GM23248 (cell line): ENCODE measurements around the gene VDAC1. TPM values are rescaled to one million over a fixed set of nuclear protein-coding genes. Genes with fewer than 3 reads are reported as not detected.
"Not testable (repeated sequence)": the region's sequence is repeated elsewhere in the genome, so short reads cannot be mapped to it uniquely, and the experiment has no call there.

ENCODE experiments used
- DNase-seq: peaks from one replicate; pipeline ENCODE4 v3.0.0-alpha.2; 2015
- H2AFZ ChIP-seq: fragments of 200-600 bp; sonication (generic); 2 replicates; pipeline ENCODE4 v1.6.1; 2016; ENCODE audit warnings: antibody characterized with exemption
- H3F3A ChIP-seq: fragments of 200-600 bp; sonication (generic); 2 replicates; pipeline ENCODE4 v1.6.1; 2016; ENCODE audit warnings: mild to moderate bottlenecking, antibody characterized with exemption, mixed run types; ENCODE audit not compliant: insufficient read depth
- H3K27ac ChIP-seq: fragments of 200-600 bp; sonication (generic); 2 replicates; pipeline ENCODE4 v1.5.1; 2016; ENCODE audit warnings: mild to moderate bottlenecking
- H3K27me3 ChIP-seq: fragments of 200-600 bp; sonication (generic); replicated peaks from 2 replicates; pipeline ENCODE4 v1.6.1; 2016; ENCODE audit warnings: mild to moderate bottlenecking; ENCODE audit not compliant: insufficient read depth
- H3K36me3 ChIP-seq: fragments of 200-600 bp; sonication (generic); 2 replicates; pipeline ENCODE4 v1.6.1; 2016; ENCODE audit warnings: low read depth, mild to moderate bottlenecking
- H3K4me1 ChIP-seq: fragments of 200-600 bp; sonication (generic); 2 replicates; pipeline ENCODE4 v1.6.1; 2016; ENCODE audit warnings: mild to moderate bottlenecking; ENCODE audit not compliant: insufficient read depth
- H3K4me2 ChIP-seq: fragments of 200-600 bp; sonication (generic); one replicate; pipeline ENCODE4 v1.6.1; 2016; ENCODE audit warnings: mild to moderate bottlenecking; ENCODE audit not compliant: unreplicated experiment
- H3K4me3 ChIP-seq: fragments of 200-600 bp; sonication (generic); 2 replicates; pipeline ENCODE4 v1.5.1; 2016; ENCODE audit warnings: mild to moderate bottlenecking
- H3K79me2 ChIP-seq: fragments of 200-600 bp; sonication (generic); 2 replicates; pipeline ENCODE4 v1.6.1; 2016; ENCODE audit warnings: mild to moderate bottlenecking; ENCODE audit not compliant: insufficient read depth
- H3K9ac ChIP-seq: fragments of 200-600 bp; sonication (generic); 2 replicates; pipeline ENCODE4 v1.6.1; 2016; ENCODE audit warnings: mild to moderate bottlenecking
- H3K9me2 ChIP-seq: fragments of 200-600 bp; sonication (generic); 2 replicates; pipeline ENCODE4 v1.6.1; 2016; ENCODE audit warnings: mixed run types, mild to moderate bottlenecking, moderate library complexity; ENCODE audit not compliant: insufficient read depth
- H3K9me3 ChIP-seq: fragments of 200-600 bp; sonication (generic); one replicate; pipeline ENCODE4 v1.6.1; 2017; ENCODE audit warnings: low read depth
- H4K20me1 ChIP-seq: fragments of 200-600 bp; sonication (generic); 2 replicates; pipeline ENCODE4 v1.6.0; 2016; ENCODE audit not compliant: insufficient read depth
- EZH2 ChIP-seq: fragments of 200-600 bp; sonication (generic); IDR thresholded peaks from 2 replicates; pipeline ENCODE4 v1.6.1; 2018; ENCODE audit warnings: antibody characterized with exemption, mild to moderate bottlenecking; ENCODE audit not compliant: insufficient read depth, poor library complexity, severe bottlenecking
- EZH2phosphoT487 ChIP-seq: fragments of 200-600 bp; sonication (generic); IDR thresholded peaks from 2 replicates; pipeline ENCODE4 v1.6.1; 2018; ENCODE audit warnings: antibody characterized with exemption, moderate library complexity, mild to moderate bottlenecking, low read depth; ENCODE audit not compliant: insufficient read depth
- WGBS, 2 experiments: methylation state at CpG; one replicate each; pipeline ENCODE4 v1.1.6; 2015 to 2017; ENCODE audit warnings: low lambda C conversion rate in 2 of 2, low coverage in 1 of 2; ENCODE audit errors: missing lambda C conversion rate in 2 of 2; 5-methylcytosine and 5-hydroxymethylcytosine counted together
- in situ Hi-C: fragments of 300-500 bp; cut with MboI; formaldehyde crosslinking; loops from 2 replicates; pipeline ENCODE4 v1.15.0; 2020
- polyA plus RNA-seq: library from polyadenylated mRNA; unstranded; fragments of >200 nt; fragmentation: Nextera tagmentation; extraction: Ambion mirVana; gene quantifications from 2 replicates; pipeline ENCODE4 v1.2.1, GENCODE V29; 2016
- total RNA-seq: library from RNA; depleted of rRNA; stranded (reverse); fragments of >200 nt; shearing (Covaris generic); gene quantifications from 2 replicates; pipeline ENCODE4 v1.2.3, GENCODE V29; 2014

The VDAC1 gene
- total and polyA plus RNA-seq, 2 experiments from 2014 or later, result 318 to 329 TPM

GRCh38 chr5:133936651-133937015 lies 68.1 kb downstream of the VDAC1 start:
- 0 out of 2 replicates have a peak, but pooled peaks cover 10% of the 10 kb centered on the region for H3K27me3 ChIP-seq
- no peak overlapping the region for H2AFZ ChIP-seq
- H3K4me1 ChIP-seq, result no peaks in the 10 kb centered on the region
- no peak overlapping the region for H3K4me2 ChIP-seq
- in situ Hi-C loops, result loop anchor here (25.0 kb wide), 1 partner anchor 824 kb away; no protein-coding TSS in a partner anchor
- H3K9me2 ChIP-seq, result no peaks in the 10 kb centered on the region
- WGBS, 2 experiments, result 30 to 40% methylated on average over 3 of the region's 3 CpGs
- H3K79me2 ChIP-seq, result no peaks in the 10 kb centered on the region
- H3K36me3 ChIP-seq, result no peaks in the 10 kb centered on the region
- H3K4me3 ChIP-seq, result no peak overlapping the region
- no peaks in the 10 kb centered on the region for H3F3A ChIP-seq
- H4K20me1 ChIP-seq, result no peaks in the 10 kb centered on the region
- TF ChIP-seq EZH2, result no peak
- H3K9me3 ChIP-seq, result no peaks in the 10 kb centered on the region
- DNase-seq, result no peak
- H3K9ac ChIP-seq, result no peak overlapping the region
- H3K27ac ChIP-seq, result no peak overlapping the region

- H3K79me2 ChIP-seq, H3K27me3 ChIP-seq, H3K4me2 ChIP-seq, H3K4me3 ChIP-seq, H3K9me2 ChIP-seq, H3F3A ChIP-seq, H3K9ac ChIP-seq, H2AFZ ChIP-seq, H3K9me3 ChIP-seq, H4K20me1 ChIP-seq, H3K4me1 ChIP-seq, H3K27ac ChIP-seq, H3K36me3 ChIP-seq, DNase-seq: not testable (repeated sequence)
- in situ Hi-C loops, result loop anchor here (25.0 kb wide), 1 partner anchor 824 kb away; no protein-coding TSS in a partner anchor
- WGBS, 2 experiments, result 59 to 60% methylated on average over 9 to 10 of the region's 10 CpGs
Observed at GRCh38 chr5:133935991-133936650, 68.7 kb downstream of the VDAC1 start.

DNA sequence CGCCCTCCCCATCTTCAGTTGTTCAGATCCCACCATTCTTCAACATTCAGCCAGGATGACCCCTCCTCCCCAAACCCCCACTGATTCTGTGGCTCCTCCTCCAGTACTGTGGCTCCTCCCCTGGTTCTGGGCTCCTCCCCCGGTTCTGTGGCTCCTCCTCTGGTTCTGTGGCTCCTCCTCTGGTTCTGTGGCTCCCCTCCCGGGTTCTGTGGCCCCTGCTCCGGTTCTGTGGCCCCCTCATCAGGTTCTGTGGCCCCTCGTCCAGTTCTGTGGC lies 69.2 kb downstream of the VDAC1 start:
- H3K9me3 ChIP-seq, result no peaks in the 10 kb centered on the region
- H3K9ac ChIP-seq, result no peak overlapping the region
- H2AFZ ChIP-seq, result no peak overlapping the region
- H3K27me3 ChIP-seq, result 0 out of 2 replicates have a peak, but pooled peaks cover 10% of the 10 kb centered on the region
- no peaks in the 10 kb centered on the region for H3F3A ChIP-seq
- 42 to 60% methylated on average over 4 to 5 of the region's 5 CpGs for WGBS, 2 experiments
- H3K79me2 ChIP-seq, result no peaks in the 10 kb centered on the region
- no peak overlapping the region for H3K27ac ChIP-seq
- no peaks in the 10 kb centered on the region for H4K20me1 ChIP-seq
- no peaks in the 10 kb centered on the region for H3K36me3 ChIP-seq
- no peaks in the 10 kb centered on the region for H3K9me2 ChIP-seq
- H3K4me2 ChIP-seq, result no peak overlapping the region
- no peak for DNase-seq
- H3K4me1 ChIP-seq, result no peaks in the 10 kb centered on the region
- in situ Hi-C loops, result loop anchor here (25.0 kb wide), 1 partner anchor 823 kb away; no protein-coding TSS in a partner anchor
- H3K4me3 ChIP-seq, result no peak overlapping the region
- no peak for TF ChIP-seq EZH2phosphoT487
- no peak for TF ChIP-seq EZH2

DNA sequence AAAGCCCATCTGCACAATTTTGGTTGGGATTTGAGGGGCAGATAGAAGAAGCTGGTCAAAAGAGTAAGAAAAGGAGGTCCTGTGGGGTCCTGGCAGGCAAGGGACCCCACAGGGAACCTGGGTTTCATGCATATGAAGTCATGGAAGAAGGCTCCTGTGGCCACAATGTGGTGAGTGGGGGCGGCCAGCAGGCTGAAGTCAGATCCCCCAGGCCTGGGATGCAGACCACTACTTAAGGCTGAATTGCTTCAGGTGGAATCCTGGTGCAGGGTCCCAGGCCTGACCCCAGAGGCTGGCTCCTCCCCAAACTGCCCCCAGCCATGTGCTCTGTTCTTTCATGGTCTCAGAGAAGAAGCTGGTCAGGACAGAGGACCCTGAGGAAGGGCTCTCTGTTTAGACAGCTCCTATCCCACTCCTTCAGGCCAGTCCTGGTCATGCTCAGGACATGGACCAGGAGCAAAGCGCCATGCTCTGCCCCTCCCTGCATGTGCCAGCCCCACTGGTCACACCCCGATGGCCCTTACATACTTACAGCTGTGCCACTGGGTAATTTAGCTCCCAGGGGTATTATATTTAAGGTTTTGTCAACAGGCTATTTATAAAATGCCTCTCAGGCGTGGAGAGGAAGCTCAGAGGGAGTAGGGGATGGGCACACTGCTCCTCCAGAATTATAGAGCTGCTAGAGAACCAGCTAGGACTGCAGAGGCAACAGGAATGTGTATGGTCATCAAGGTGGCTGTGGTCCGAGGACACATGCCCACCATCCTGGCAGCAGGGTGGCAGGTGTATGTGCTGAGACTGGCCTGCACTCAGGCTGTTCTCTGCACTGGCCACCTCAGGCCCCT lies 69.7 kb downstream of the VDAC1 start:
- 59 to 60% methylated on average over 5 of the region's 5 CpGs for WGBS, 2 experiments
- no peak overlapping the region for H3K4me2 ChIP-seq

More for the DNA sequence above, 69.7 kb downstream of the VDAC1 start:
- H3K4me1 ChIP-seq, result 0 out of 2 replicates have a peak, but pooled peaks cover 2% of the 10 kb centered on the region
- H3K79me2 ChIP-seq, result no peaks in the 10 kb centered on the region
- H3K4me3 ChIP-seq, result no peak overlapping the region
- H3K9me3 ChIP-seq, result no peaks in the 10 kb centered on the region
- no peaks in the 10 kb centered on the region for H3K36me3 ChIP-seq
- H4K20me1 ChIP-seq, result no peaks in the 10 kb centered on the region
- no peak for DNase-seq
- H3F3A ChIP-seq, result no peaks in the 10 kb centered on the region
- 0 out of 2 replicates have a peak, but pooled peaks cover 10% of the 10 kb centered on the region for H3K27me3 ChIP-seq
- in situ Hi-C loops, result loop anchor here (25.0 kb wide), 1 partner anchor 823 kb away; no protein-coding TSS in a partner anchor
- no peak overlapping the region for H3K27ac ChIP-seq
- no peak overlapping the region for H2AFZ ChIP-seq
- H3K9me2 ChIP-seq, result no peaks in the 10 kb centered on the region
- TF ChIP-seq EZH2phosphoT487, result no peak
- no peak for TF ChIP-seq EZH2
- H3K9ac ChIP-seq, result no peak overlapping the region
